Mesothelial cell of epicardium (in vitro differentiated cells): ENCODE data around the gene CLIP2. TPM values are rescaled to one million over a fixed set of nuclear protein-coding genes. Genes with fewer than 3 reads are reported as not detected.
"Not testable (repeated sequence)": the region's sequence is repeated elsewhere in the genome, so short reads cannot be mapped to it uniquely, and the experiment has no call there.

Experiments
- DNase-seq, 2 experiments: peaks; one replicate each; pipeline ENCODE4 v3.0.0; 2021; ENCODE audit warnings: low spot score in 2 of 2; ENCODE audit not compliant: unreplicated experiment in 2 of 2
- H3K27ac Mint-ChIP-seq: 2 replicates; pipeline ENCODE4 v1.8.0; 2021; ENCODE audit warnings: mixed read lengths
- H3K27me3 Mint-ChIP-seq: 2 replicates; pipeline ENCODE4 v1.8.0; 2021; ENCODE audit warnings: low read depth, mixed read lengths
- H3K36me3 Mint-ChIP-seq: 2 replicates; pipeline ENCODE4 v1.8.0; 2021; ENCODE audit warnings: mixed read lengths
- H3K4me1 Mint-ChIP-seq: 2 replicates; pipeline ENCODE4 v1.8.0; 2021; ENCODE audit warnings: mixed read lengths
- H3K4me3 Mint-ChIP-seq: 2 replicates; pipeline ENCODE4 v1.8.0; 2021; ENCODE audit warnings: mild to moderate bottlenecking, moderate library complexity, mixed read lengths
- H3K9me3 Mint-ChIP-seq: 2 replicates; pipeline ENCODE4 v1.8.0; 2021; ENCODE audit warnings: mixed read lengths
- CTCF ChIP-seq: fragments of 200-600 bp; sonication (generic); IDR thresholded peaks from one replicate; pipeline ENCODE4 v1.5.0; 2021; ENCODE audit warnings: antibody characterized with exemption; ENCODE audit not compliant: unreplicated experiment
- total RNA-seq: library from RNA; stranded (reverse); gene quantifications from 3 replicates; pipeline ENCODE4 v1.2.1, GENCODE V29; 2021

The CLIP2 gene
- total RNA-seq, 1 donor from 2014 or later, result 40.2 TPM

- H3K27ac Mint-ChIP-seq, result no peak overlapping the region
- peaks cover 6% of the 10 kb centered on the region for H3K4me1 Mint-ChIP-seq
- H3K27me3 Mint-ChIP-seq, result no peaks in the 10 kb centered on the region
- no peak overlapping the region for H3K4me3 Mint-ChIP-seq
- DNase-seq, result no peak
- H3K36me3 Mint-ChIP-seq, result no peaks in the 10 kb centered on the region
- TF ChIP-seq CTCF, result no peak
- no peaks in the 10 kb centered on the region for H3K9me3 Mint-ChIP-seq
Observed at GRCh38 chr7:74311305-74311744, 22.1 kb downstream of the CLIP2 start.

- H3K36me3 Mint-ChIP-seq, result peaks cover 7% of the 10 kb centered on the region
- no peaks in the 10 kb centered on the region for H3K9me3 Mint-ChIP-seq
Observed at GRCh38 chr7:74312418-74313028, 23.3 kb downstream of the CLIP2 start.

GRCh38 chr7:74315891-74316290, 26.7 kb downstream of the CLIP2 start:
- H3K4me3 Mint-ChIP-seq, H3K27ac Mint-ChIP-seq, H3K9me3 Mint-ChIP-seq, H3K4me1 Mint-ChIP-seq, DNase-seq, H3K27me3 Mint-ChIP-seq: not testable (repeated sequence)
- peaks cover 26% of the 10 kb centered on the region for H3K36me3 Mint-ChIP-seq

More at GRCh38 chr7:74312418-74313028, 23.3 kb downstream of the CLIP2 start:
- Mint-ChIP-seq H3K27me3 (no peaks in the 10 kb centered on the region), H3K27ac (no peak overlapping the region), H3K4me3 (no peak overlapping the region), H3K4me1 (no peaks in the 10 kb centered on the region)
- TF ChIP-seq CTCF, result no peak
- no peak for DNase-seq

GRCh38 chr7:74317146-74317782, 28.1 kb downstream of the CLIP2 start:
- DNase-seq, result no peak
- Mint-ChIP-seq H3K4me1 (no peaks in the 10 kb centered on the region), H3K9me3 (no peaks in the 10 kb centered on the region), H3K27ac (no peak overlapping the region), H3K36me3 (peaks cover 29% of the 10 kb centered on the region), H3K4me3 (no peak overlapping the region), H3K27me3 (no peaks in the 10 kb centered on the region)
- no peak for TF ChIP-seq CTCF

GRCh38 chr7:74318043-74318442, 28.8 kb downstream of the CLIP2 start:
- Mint-ChIP-seq H3K9me3 (no peaks in the 10 kb centered on the region), H3K36me3 (peaks cover 29% of the 10 kb centered on the region), H3K27ac (no peak overlapping the region), H3K4me1 (no peaks in the 10 kb centered on the region), H3K4me3 (no peak overlapping the region), H3K27me3 (no peaks in the 10 kb centered on the region)
- no peak for DNase-seq
- TF ChIP-seq CTCF, result no peak

GRCh38 chr7:74320645-74321221, 31.5 kb downstream of the CLIP2 start:
- Mint-ChIP-seq H3K4me1 (no peaks in the 10 kb centered on the region), H3K27me3 (no peaks in the 10 kb centered on the region), H3K27ac (no peak overlapping the region), H3K9me3 (no peaks in the 10 kb centered on the region), H3K36me3 (peaks cover 34% of the 10 kb centered on the region), H3K4me3 (no peak overlapping the region)
- no peak for DNase-seq
- no peak for TF ChIP-seq CTCF

- not testable (repeated sequence) for H3K9me3 Mint-ChIP-seq, H3K27ac Mint-ChIP-seq, DNase-seq, H3K4me1 Mint-ChIP-seq, H3K4me3 Mint-ChIP-seq, H3K27me3 Mint-ChIP-seq
- peaks cover 23% of the 10 kb centered on the region for H3K36me3 Mint-ChIP-seq
Observed at GRCh38 chr7:74322892-74323291, 33.7 kb downstream of the CLIP2 start.
